GM19463 (cell line): Measurements from ENCODE around the gene CACNA1G.

Experiments used
- ATAC-seq: cut with Tn5 transposase; IDR thresholded peaks from one replicate; pipeline ENCODE4 v1.9.1; 2021; ENCODE audit warnings: mild to moderate bottlenecking, moderate library complexity; ENCODE audit not compliant: unreplicated experiment

Gene CACNA1G

DNA sequence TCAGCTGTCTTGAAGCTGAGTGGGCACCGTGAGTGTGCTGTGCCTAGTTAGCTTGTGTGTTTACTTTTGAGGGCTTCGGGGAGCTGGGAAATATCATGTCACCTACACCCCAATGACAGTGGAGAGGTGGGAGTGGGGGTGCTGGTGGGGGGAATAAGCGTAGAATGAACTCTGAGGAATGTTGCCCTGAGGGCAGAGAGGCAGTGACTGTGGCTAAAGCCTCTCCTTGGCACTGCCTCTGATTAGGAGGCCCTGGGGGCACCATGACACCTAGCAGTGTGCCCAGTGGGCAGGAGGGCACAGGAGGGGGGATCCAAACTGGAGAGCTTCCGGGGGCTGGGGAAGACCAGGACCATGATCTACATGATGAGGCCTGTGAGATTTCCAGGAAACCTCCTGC lies 24.8 kb downstream of the CACNA1G start:
- no peak for ATAC-seq

GRCh38 chr17:50585891-50586290 lies 25.4 kb downstream of the CACNA1G start:
- no peak for ATAC-seq

DNA sequence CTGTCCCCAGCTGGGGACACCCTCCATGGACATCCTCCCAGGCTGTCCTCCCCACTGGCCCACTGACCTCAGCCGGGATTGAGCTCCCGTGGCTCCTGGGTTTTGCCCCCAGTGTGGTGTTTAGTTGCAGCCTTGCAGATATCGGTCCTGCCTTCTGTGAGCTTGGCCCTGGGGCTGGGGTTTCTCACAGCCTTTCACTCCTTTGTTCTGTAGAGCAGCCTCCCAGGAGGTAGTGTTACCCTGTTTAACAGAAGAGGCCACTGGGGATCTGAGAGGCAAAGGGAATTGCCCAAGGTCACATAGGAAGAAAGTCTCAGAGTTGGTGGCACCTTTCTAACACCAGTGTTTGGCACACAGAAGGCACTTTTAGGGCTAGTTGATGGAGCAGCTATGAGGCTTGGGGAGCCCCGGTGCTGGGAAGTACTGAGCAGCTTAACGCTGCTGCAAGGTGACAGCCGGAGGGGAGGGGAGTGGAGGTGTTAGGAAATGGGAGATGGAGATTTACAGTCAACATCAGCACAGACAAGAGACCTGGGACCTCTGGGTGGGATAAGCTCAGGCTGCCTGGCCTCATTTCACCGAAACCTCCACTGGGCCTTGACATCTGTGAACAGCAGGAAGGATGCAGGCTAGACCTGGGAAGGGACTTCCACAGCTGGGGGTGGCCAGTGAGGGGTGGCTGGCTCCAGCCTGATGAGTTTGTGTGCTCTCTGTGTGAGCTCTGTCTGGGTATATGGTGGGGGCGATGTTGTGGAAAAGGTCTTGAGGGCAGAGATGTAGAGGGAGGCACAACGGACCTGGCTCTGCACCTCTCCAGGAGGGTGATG lies 26.1 kb downstream of the CACNA1G start:
- no peak for ATAC-seq

DNA sequence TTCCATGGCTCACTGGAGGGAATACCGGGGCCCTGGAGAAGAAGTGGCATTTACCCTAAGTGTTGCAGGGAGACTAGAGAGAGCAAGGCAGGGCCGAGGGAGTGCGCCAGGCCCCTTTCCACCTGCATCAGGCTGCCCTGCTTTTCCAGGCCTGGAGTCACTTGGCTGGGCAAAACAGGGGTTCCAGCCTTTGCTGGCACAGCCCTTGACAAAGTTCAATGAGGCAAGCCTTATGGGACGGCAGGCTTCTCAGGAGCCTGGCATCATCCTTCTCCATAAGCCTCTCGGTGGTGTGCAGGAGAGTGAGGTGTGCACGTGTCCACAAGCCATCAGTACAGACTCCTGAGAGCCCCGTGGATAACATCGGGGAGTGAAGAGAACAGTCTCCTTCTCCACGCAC lies 27.1 kb downstream of the CACNA1G start:
- ATAC-seq = no peak

- ATAC-seq = no peak
These were observed 28.0 kb downstream of the CACNA1G start for GRCh38 chr17:50588391-50589049.

DNA sequence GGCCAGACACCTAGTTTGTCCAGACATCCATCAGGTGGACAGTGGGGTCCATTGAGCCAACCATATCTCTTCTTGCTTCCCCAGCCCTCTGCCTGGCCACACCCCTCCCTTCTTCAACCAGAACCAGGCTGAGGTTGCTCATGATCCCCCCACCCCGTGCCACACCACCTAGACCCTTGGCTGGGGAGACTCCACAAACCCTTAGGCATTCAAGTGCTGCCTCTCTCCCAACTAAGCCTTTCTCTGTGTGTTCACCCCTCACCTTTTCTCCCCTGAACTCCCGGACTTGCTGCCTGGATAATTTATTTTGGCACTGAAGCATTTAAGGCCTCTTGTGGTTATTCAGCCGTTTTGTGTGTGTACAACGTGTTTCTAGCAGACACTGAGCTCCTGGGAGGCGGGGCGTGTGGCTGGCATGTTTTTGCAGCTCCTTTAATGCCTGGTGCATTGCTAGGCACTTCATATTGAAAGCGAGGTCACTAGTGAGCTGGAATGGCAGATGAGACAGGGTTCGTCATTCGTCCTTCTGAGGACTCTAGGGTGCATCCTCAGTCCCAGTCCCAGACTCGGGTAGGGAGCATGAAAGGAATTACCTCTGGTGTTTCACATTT lies 28.7 kb downstream of the CACNA1G start:
- no peak for ATAC-seq

- ATAC-seq = no peak
These were observed 30.6 kb downstream of the CACNA1G start for GRCh38 chr17:50590946-50591737.

- ATAC-seq = no peak
These were observed 32.8 kb downstream of the CACNA1G start for GRCh38 chr17:50593321-50593720.

GRCh38 chr17:50594128-50594823 lies 33.8 kb downstream of the CACNA1G start:
- no peak for ATAC-seq

GRCh38 chr17:50594892-50595291 lies 34.4 kb downstream of the CACNA1G start:
- no peak for ATAC-seq

DNA sequence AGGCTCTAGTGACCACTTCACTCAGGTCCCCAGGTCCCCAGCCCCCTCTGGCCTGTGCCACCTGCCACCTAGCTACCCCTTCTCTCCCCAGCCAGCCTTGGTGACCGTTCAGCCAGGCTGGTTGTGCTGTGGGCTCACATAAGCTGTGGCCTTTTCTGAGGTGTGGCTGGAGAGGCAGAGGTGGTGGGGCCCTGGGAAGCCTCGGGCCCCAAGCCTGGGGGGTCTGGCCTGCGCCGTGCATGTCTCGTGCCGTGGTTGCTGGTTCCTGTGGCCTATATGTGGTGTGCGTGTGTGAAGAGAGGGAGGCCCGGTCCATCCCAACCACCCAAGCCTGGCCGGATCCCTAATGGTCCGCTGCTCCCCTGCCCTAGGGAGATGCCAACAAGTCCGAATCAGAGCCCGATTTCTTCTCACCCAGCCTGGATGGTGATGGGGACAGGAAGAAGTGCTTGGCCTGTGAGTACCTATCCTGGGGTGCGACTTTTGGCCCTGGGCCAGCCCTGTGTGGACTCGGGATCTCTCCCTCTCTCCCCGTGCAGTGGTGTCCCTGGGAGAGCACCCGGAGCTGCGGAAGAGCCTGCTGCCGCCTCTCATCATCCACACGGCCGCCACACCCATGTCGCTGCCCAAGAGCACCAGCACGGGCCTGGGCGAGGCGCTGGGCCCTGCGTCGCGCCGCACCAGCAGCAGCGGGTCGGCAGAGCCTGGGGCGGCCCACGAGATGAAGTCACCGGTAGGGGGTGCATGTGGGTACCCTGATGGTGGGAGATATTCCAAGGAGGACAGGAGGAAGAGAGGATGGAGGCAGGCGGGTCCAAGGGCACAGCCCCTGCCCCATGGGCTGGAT lies 35.9 kb downstream of the CACNA1G start:
- ATAC-seq = no peak

DNA sequence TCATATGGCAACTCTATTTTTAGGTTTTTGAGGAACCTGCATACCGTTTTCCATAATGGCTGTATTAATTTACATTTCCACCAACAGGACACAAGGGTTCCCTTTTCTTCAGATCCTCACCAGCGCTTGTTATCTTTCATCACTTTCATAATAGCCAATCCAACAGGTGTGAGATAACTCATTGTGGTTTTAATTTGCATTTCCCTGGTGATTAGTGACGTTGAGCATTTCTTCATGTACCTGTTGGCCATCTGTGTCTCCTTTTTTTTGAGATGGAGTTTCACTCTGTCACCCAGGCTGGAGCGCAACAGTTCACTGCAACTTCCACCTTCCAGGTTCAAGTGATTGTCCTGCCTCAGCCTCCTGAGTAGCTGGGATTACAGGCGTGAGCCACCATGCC lies 38.0 kb downstream of the CACNA1G start:
- no peak for ATAC-seq

GRCh38 chr17:50599606-50600005 lies 39.1 kb downstream of the CACNA1G start:
- ATAC-seq = no peak

- no peak for ATAC-seq
These were observed 41.4 kb downstream of the CACNA1G start for GRCh38 chr17:50601823-50602375.

GRCh38 chr17:50602836-50603235 lies 42.3 kb downstream of the CACNA1G start:
- ATAC-seq = no peak

DNA sequence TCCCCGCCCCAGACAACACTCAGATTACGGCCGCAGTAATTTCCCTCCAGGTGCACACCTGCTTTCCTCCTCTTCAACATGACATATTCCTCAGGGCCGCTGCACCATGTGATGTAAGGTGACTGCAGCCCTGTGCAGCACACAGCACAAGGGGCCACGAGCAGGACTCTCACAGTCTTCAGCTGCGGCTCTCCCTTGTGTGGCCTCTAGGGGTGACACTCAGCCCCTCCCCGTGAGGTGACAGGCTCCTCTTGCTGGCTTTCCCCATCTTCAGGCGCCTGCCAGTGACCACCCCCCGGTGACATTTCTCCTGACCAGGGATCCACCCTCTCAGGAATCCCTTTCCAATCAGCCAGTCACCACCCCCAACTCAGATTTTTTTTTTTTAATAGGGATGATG lies 42.8 kb downstream of the CACNA1G start:
- no peak for ATAC-seq

- no peak for ATAC-seq
These were observed 44.0 kb downstream of the CACNA1G start for GRCh38 chr17:50604513-50604912.

DNA sequence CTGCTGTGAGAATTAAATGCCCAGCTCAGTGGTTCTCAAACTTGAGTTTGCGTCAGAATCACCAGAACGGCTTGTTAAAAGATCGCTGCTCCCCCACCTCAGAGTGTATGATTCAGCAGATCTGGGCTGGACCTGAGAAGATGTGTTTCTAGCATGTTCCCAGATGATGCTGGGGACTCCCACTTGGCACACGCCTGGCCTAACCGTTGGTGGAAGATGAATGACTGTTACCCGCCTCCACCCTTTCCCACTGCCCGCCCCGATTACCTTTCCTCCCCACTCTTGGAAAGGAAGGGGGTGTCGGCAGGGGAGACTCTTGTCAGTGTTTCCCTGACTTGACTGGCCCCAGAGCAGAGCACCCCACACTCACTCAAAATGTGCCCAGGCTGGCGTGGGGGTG lies 44.9 kb downstream of the CACNA1G start:
- no peak for ATAC-seq

GRCh38 chr17:50607522-50608175 lies 47.1 kb downstream of the CACNA1G start:
- ATAC-seq = no peak
